ENCODE results near the gene CADM1.

- TF ChIP-seq CTCF (conservative IDR thresholded peaks at IDR 0.05 in 1 of 2, IDR thresholded peaks at IDR 0.05 in 1 of 2; ENCODE audit: low read depth in 1 of 2, low read length in 2 of 2) (no peak), EZH2 (IDR thresholded peaks at IDR 0.05; ENCODE audit: low read length, missing control alignments) (no peak)
Measured at GRCh38 chr11:115276799-115277198, 227.4 kb downstream of the CADM1 start.
